DND-41 (cell line): ENCODE results near the gene MMP24.

Source experiments
- ATAC-seq: fragments of 200-7000 bp; cut with Tn5 transposase; 3 replicates; pipeline ENCODE4 v1.9.1; 2021; ENCODE audit warnings: low read depth; ENCODE audit not compliant: insufficient read depth
- DNase-seq: peaks from one replicate; pipeline ENCODE4 v3.0.0-alpha.2; 2020
- H2AFZ ChIP-seq: 2 replicates; pipeline ENCODE4 v1.6.0; 2012; ENCODE audit warnings: low read depth, low read length
- H3K27ac ChIP-seq: 2 replicates; pipeline ENCODE4 v1.5.1; 2012; ENCODE audit warnings: low read length, inconsistent platforms
- H3K27me3 ChIP-seq: fragments of 200-600 bp; sonication (generic); 2 replicates; pipeline ENCODE4 v1.6.0; 2012; ENCODE audit warnings: low read length, mild to moderate bottlenecking, inconsistent platforms; ENCODE audit not compliant: insufficient read depth, poor library complexity
- H3K36me3 ChIP-seq: 2 replicates; pipeline ENCODE4 v1.5.1; 2012; ENCODE audit warnings: low read length, inconsistent platforms; ENCODE audit not compliant: insufficient read depth
- H3K4me1 ChIP-seq: 2 replicates; pipeline ENCODE4 v1.5.1; 2012; ENCODE audit warnings: mild to moderate bottlenecking, low read length; ENCODE audit not compliant: insufficient read depth
- H3K4me2 ChIP-seq: 2 replicates; pipeline ENCODE4 v1.6.0; 2012; ENCODE audit warnings: mild to moderate bottlenecking, moderate library complexity, low read length, inconsistent platforms; ENCODE audit not compliant: insufficient read depth
- H3K4me3 ChIP-seq, 2 experiments: fragments of 200-600 bp in 1 of 2; shearing (Covaris generic) in 1 of 2; 2 replicates each; pipeline ENCODE4 v1.5.1; 2012 to 2016; ENCODE audit warnings: inconsistent platforms in 2 of 2, low read length in 2 of 2, mild to moderate bottlenecking in 2 of 2, low read depth in 1 of 2, moderate library complexity in 1 of 2
- H3K79me2 ChIP-seq: 2 replicates; pipeline ENCODE4 v1.6.0; 2012; ENCODE audit warnings: low read length, inconsistent platforms; ENCODE audit not compliant: insufficient read depth
- H3K9ac ChIP-seq: 2 replicates; pipeline ENCODE4 v1.6.0; 2012; ENCODE audit warnings: low read depth, mild to moderate bottlenecking, inconsistent platforms, low read length, moderate library complexity
- H3K9me3 ChIP-seq: 2 replicates; pipeline ENCODE4 v1.5.1; 2012; ENCODE audit warnings: low read length, moderate library complexity, mild to moderate bottlenecking, inconsistent platforms; ENCODE audit not compliant: insufficient read depth, severe bottlenecking
- H4K20me1 ChIP-seq: 2 replicates; pipeline ENCODE4 v1.6.0; 2012; ENCODE audit warnings: low read length; ENCODE audit not compliant: insufficient read depth
- CTCF ChIP-seq: IDR thresholded peaks from 2 replicates; pipeline ENCODE4 v1.5.1; 2012; ENCODE audit warnings: borderline replicate concordance, low read length, moderate library complexity, mild to moderate bottlenecking; ENCODE audit not compliant: poor library complexity, severe bottlenecking; ENCODE audit errors: extremely low read depth
- EZH2 ChIP-seq: IDR thresholded peaks from 3 replicates; pipeline ENCODE4 v1.6.1; 2012; ENCODE audit warnings: borderline replicate concordance, low read depth, mild to moderate bottlenecking, moderate library complexity, low read length, inconsistent platforms; ENCODE audit not compliant: severe bottlenecking

Gene MMP24

GRCh38 chr20:35269055-35269781 is 42.7 kb downstream of the MMP24 start:
- ATAC-seq (peak; percentile 74), DNase-seq (peak; percentile 54)
- no peaks in the 10 kb centered on the region for H3K79me2 ChIP-seq
- no peaks in the 10 kb centered on the region for H3K4me1 ChIP-seq
- no peaks in the 10 kb centered on the region for H3K36me3 ChIP-seq
- H4K20me1 ChIP-seq = peaks cover 5% of the 10 kb centered on the region; the same call in 1 of the 2 replicates
- H3K9ac ChIP-seq = no peak overlapping the region
- no peaks in the 10 kb centered on the region for H3K27me3 ChIP-seq
- H3K4me2 ChIP-seq = no peak overlapping the region
- TF ChIP-seq CTCF (peak; percentile 87), EZH2 (no peak)
- no peak overlapping the region for H3K27ac ChIP-seq
- H2AFZ ChIP-seq = no peak overlapping the region
- H3K4me3 ChIP-seq = no peak overlapping the region
- H3K9me3 ChIP-seq = no peaks in the 10 kb centered on the region

GRCh38 chr20:35270021-35270902 is 43.8 kb downstream of the MMP24 start:
- Histone ChIP-seq H3K36me3 (no peaks in the 10 kb centered on the region), H3K4me2 (no peak overlapping the region), H4K20me1 (peaks cover 13% of the 10 kb centered on the region), H3K9me3 (no peaks in the 10 kb centered on the region), H3K4me1 (no peaks in the 10 kb centered on the region), H3K9ac (no peak overlapping the region), H3K4me3 (no peak overlapping the region), H3K27ac (no peak overlapping the region), H3K79me2 (no peaks in the 10 kb centered on the region), H3K27me3 (no peaks in the 10 kb centered on the region), H2AFZ (no peak overlapping the region)
- TF ChIP-seq EZH2 (no peak), CTCF (no peak)
- ATAC-seq = no peak
- no peak for DNase-seq

DNA sequence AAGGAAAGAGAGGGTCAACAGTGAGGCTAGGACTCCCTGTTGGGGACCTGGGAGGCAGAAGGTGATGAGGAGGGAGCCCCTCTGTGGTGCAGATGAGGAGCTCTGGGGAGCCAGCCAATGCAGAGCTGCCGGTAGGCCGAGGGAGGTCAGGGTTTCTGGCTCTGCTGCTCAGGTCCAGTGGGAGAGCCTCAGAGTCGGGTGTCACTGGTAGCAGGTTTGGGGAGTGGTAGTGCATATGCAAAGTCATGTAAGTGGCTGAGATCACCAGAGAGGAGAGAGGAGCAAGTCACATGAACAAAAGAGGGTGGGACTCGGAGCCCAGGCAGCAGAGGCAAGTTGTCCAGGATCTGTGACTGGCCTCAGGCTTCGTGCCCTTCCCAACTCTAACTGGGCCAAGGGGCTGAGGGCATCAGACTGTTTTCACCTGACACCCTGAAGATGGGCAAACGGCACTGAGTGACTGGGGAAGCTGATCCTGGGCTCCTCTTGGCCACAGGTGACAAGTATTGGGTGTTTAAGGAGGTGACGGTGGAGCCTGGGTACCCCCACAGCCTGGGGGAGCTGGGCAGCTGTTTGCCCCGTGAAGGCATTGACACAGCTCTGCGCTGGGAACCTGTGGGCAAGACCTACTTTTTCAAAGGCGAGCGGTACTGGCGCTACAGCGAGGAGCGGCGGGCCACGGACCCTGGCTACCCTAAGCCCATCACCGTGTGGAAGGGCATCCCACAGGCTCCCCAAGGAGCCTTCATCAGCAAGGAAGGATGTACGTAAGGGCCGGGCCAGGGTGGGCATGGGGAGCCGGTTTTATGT is 44.8 kb downstream of the MMP24 start:
- Histone ChIP-seq H3K79me2 (no peaks in the 10 kb centered on the region), H3K4me1 (peaks cover under 1% of the 10 kb centered on the region; the same call in 1 of the 2 replicates), H3K4me2 (no peak overlapping the region), H2AFZ (no peak overlapping the region), H3K27ac (no peak overlapping the region), H3K9ac (no peak overlapping the region), H3K9me3 (no peaks in the 10 kb centered on the region), H3K36me3 (peaks cover 5% of the 10 kb centered on the region; the same call in 1 of the 2 replicates), H3K27me3 (no peaks in the 10 kb centered on the region), H3K4me3 (no peak overlapping the region), H4K20me1 (peaks cover 13% of the 10 kb centered on the region)
- no peak for TF ChIP-seq EZH2
- no peak for TF ChIP-seq CTCF
- ATAC-seq = no peak
- no peak for DNase-seq
